ENCODE data around the gene IL4I1. TPM values are rescaled to one million over a fixed set of nuclear protein-coding genes. Genes with fewer than 3 reads are reported as not detected.

Gene IL4I1
- total and polyA plus RNA-seq, 2 donors (not counting 1 experiment from before 2014, with no cell fraction given) = 0.48 to 3.1 TPM

DNA sequence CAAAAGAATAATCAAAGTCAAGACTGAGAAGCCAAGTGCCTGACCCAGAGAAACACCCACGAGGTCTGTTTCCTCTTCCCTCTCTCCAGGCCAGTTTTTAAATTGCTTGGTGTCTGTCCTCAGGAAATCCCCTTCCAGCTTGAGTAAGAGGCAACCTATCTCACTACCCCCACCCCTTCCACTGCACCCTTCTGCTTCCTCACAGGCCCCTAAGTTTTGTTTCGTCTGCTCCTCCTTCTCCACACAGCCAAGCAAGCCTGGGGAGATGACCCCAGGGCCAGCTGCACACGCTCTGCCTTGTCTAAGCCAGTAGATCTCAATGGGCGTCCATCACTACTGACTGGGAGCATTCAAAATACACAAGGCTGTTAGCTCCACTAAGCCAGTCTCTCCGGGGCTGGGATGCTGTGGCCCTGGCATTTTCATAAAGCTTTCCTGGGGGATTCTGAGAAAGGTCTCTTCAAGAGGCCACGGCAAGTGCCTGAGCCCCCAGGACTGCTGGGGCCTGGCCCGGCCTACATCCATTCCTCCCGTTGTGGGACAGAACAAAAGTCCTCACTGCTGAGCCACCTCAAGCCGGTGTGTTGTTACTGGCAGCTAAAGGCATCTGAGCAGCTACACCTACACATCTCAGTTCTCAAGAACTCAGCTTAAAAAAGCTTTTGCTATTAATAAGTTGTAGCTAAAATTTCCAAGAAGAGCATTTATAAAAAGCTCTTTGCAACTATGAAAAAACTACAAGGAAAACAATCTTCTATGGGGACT is 14.9 kb upstream of the IL4I1 start:
- peaks cover 33 to 42% of the 10 kb centered on the region in 2 donors for H3K4me1 ChIP-seq (ENCODE audit: control insufficient read depth in 2 of 2, insufficient read depth in 2 of 2, low read length in 2 of 2)

More for the DNA sequence above, 14.9 kb upstream of the IL4I1 start:
- WGBS (ENCODE audit: insufficient coverage) = 45% methylated on average over 8 of the region's 9 CpGs
- H3K27me3 Mint-ChIP-seq = no peaks in the 10 kb centered on the region
- H4K20me1 ChIP-seq (ENCODE audit: control insufficient read depth, insufficient read depth, low read length, poor library complexity, severe bottlenecking) = peaks cover 42% of the 10 kb centered on the region
- intact Hi-C loops (cut with micrococcal nuclease) = loop anchor here (2.0 kb wide), 1 partner anchor 15 kb away; the partner anchor contains the start of gene IL4I1
- no peaks in the 10 kb centered on the region for H3K27me3 ChIP-seq (replicated peaks in 1 of 4; ENCODE audit: control extremely low read depth in 1 of 4, control insufficient read depth in 3 of 4, insufficient read depth in 4 of 4, low read length in 3 of 4)
- ChIA-PET POLR2A (interaction anchor here (0.6 to 3.1 kb wide), 9 partner anchors 11 to 654 kb away, joined by 3 to 20 read pairs (median 4); partner anchors contain the start of genes ATF5, IL4I1 and NUP62), CTCF (interaction anchor here (0.6 to 3.7 kb wide), 11 partner anchors 10 to 153 kb away, joined by 3 to 16 read pairs (median 4); partner anchors contain the start of gene IL4I1)
- peaks cover 43% of the 10 kb centered on the region for H3K79me2 ChIP-seq (ENCODE audit: control insufficient read depth, insufficient read depth, low read length)
- H3K4me3 ChIP-seq (ENCODE audit: control extremely low read depth in 1 of 5, extremely low read depth in 1 of 5, insufficient read depth in 1 of 5, low read depth in 2 of 5, low read length in 4 of 5) = no peak overlapping the region
- peaks cover 0 to 48% of the 10 kb centered on the region in 2 experiments for H3K36me3 ChIP-seq (replicated peaks in 1 of 2; ENCODE audit: control extremely low read depth in 1 of 2, control insufficient read depth in 1 of 2, extremely low read depth in 1 of 2, insufficient read depth in 2 of 2, low read length in 1 of 2)
- peak overlapping the region; percentile 71 for H3K4me3 Mint-ChIP-seq
- TF ChIP-seq, protein P1, sequence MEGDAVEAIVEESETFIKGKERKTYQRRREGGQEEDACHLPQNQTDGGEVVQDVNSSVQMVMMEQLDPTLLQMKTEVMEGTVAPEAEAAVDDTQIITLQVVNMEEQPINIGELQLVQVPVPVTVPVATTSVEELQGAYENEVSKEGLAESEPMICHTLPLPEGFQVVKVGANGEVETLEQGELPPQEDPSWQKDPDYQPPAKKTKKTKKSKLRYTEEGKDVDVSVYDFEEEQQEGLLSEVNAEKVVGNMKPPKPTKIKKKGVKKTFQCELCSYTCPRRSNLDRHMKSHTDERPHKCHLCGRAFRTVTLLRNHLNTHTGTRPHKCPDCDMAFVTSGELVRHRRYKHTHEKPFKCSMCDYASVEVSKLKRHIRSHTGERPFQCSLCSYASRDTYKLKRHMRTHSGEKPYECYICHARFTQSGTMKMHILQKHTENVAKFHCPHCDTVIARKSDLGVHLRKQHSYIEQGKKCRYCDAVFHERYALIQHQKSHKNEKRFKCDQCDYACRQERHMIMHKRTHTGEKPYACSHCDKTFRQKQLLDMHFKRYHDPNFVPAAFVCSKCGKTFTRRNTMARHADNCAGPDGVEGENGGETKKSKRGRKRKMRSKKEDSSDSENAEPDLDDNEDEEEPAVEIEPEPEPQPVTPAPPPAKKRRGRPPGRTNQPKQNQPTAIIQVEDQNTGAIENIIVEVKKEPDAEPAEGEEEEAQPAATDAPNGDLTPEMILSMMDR (IDR thresholded peaks at IDR 0.05) = no peak
- no peak for TF ChIP-seq EZH2 (IDR thresholded peaks at IDR 0.05; ENCODE audit: borderline replicate concordance, insufficient read depth, low read depth, low read length, poor library complexity, severe bottlenecking)
- peak overlapping the region; percentile 93 for H3K27ac Mint-ChIP-seq
- H3K27ac ChIP-seq (ENCODE audit: low read length in 2 of 2) = peak overlapping the region; percentile 60 to 82
- H3K9me3 Mint-ChIP-seq (ENCODE audit: insufficient read depth) = peaks cover under 1% of the 10 kb centered on the region
- H3K9me3 ChIP-seq (ENCODE audit: control extremely low read depth in 1 of 3, control insufficient read depth in 2 of 3, insufficient read depth in 1 of 3, low read length in 2 of 3) = peaks cover 0 to 9% (median 0%) of the 10 kb centered on the region in 3 donors
- H3K4me1 Mint-ChIP-seq = peaks cover 66% of the 10 kb centered on the region
- DNase-seq (peak; percentile 75), ATAC-seq (ENCODE audit: low read depth) (peak; percentile 63)
- H2AFZ ChIP-seq (ENCODE audit: insufficient read depth, low read depth, low read length, poor library complexity, severe bottlenecking) = no peak overlapping the region
- no peak overlapping the region for H3K9ac ChIP-seq (ENCODE audit: low read length)
- peak overlapping the region; percentile 61 for H3K4me2 ChIP-seq (replicated peaks; ENCODE audit: low read depth, low read length, poor library complexity, severe bottlenecking)

All from B cell (primary cell).